ENCODE data around the gene C19orf18. TPM values are rescaled to one million over a fixed set of nuclear protein-coding genes. Genes with fewer than 3 reads are reported as not detected.

C19orf18 gene
- total and polyA plus RNA-seq, 4 donors, result 0.40 to 4.8 (median 1.5) TPM

- Histone ChIP-seq H3K4me1 (ENCODE audit: control insufficient read depth, insufficient read depth, low read length) (no peaks in the 10 kb centered on the region), H3K4me3 (ENCODE audit: low read depth, low read length) (no peak overlapping the region), H3K27ac (ENCODE audit: low read depth, low read length) (no peak overlapping the region), H3K36me3 (ENCODE audit: control insufficient read depth, insufficient read depth, low read length) (no peaks in the 10 kb centered on the region), H3K27me3 (ENCODE audit: control insufficient read depth, insufficient read depth, low read length) (no peaks in the 10 kb centered on the region), H3K9me3 (ENCODE audit: control insufficient read depth, insufficient read depth, low read length) (no peaks in the 10 kb centered on the region)
- WGBS (ENCODE audit: insufficient coverage), result 85% methylated on average over 3 of the region's 4 CpGs
- no peak for DNase-seq (ENCODE audit: low read depth in 4 of 6, low spot score in 6 of 6)
Observed at GRCh38 chr19:57954996-57955395, 19.3 kb downstream of the C19orf18 start.

DNA sequence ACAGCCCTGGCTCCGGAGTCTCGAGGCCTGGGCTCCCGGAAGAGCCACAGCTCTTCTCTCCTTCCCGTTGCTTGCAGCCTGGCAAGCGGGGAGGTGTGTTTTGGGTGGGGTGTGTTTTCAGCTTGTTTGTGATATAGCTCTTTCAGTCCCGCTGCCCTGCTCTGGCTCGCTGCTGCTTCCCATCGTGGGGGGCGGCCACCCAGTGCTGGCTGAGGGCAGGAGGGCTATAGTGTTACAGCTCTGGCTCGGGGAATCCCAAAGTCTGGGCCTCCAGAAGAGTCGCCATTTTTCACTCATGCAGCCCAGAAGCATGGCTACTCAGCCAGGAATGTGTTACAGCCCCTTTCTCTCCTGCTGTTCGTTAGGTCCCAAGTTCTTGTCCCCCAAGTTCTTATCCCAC lies 24.6 kb downstream of the C19orf18 start:
- Histone ChIP-seq H3K27ac (ENCODE audit: low read depth, low read length) (no peak overlapping the region), H3K9me3 (ENCODE audit: control insufficient read depth, insufficient read depth, low read length) (no peaks in the 10 kb centered on the region), H3K4me1 (ENCODE audit: control insufficient read depth, insufficient read depth, low read length) (peaks cover 18% of the 10 kb centered on the region), H3K36me3 (ENCODE audit: control insufficient read depth, insufficient read depth, low read length) (peaks cover under 1% of the 10 kb centered on the region), H3K4me3 (ENCODE audit: low read depth, low read length) (no peak overlapping the region), H3K27me3 (ENCODE audit: control insufficient read depth, insufficient read depth, low read length) (no peaks in the 10 kb centered on the region)
- DNase-seq (ENCODE audit: low read depth in 4 of 6, low spot score in 6 of 6), result no peak
- WGBS (ENCODE audit: insufficient coverage), result 88% methylated on average over 12 of the region's 12 CpGs

- Histone ChIP-seq H3K9me3 (ENCODE audit: control insufficient read depth, insufficient read depth, low read length) (no peaks in the 10 kb centered on the region), H3K27me3 (ENCODE audit: control insufficient read depth, insufficient read depth, low read length) (no peaks in the 10 kb centered on the region), H3K4me3 (ENCODE audit: low read depth, low read length) (no peak overlapping the region), H3K36me3 (ENCODE audit: control insufficient read depth, insufficient read depth, low read length) (peaks cover 4% of the 10 kb centered on the region), H3K4me1 (ENCODE audit: control insufficient read depth, insufficient read depth, low read length) (peaks cover 18% of the 10 kb centered on the region), H3K27ac (ENCODE audit: low read depth, low read length) (no peak overlapping the region)
- no peak for DNase-seq (ENCODE audit: low read depth in 4 of 6, low spot score in 6 of 6)
- 94% methylated on average over 21 of the region's 24 CpGs for WGBS (ENCODE audit: insufficient coverage)
Observed at GRCh38 chr19:57949296-57949695, 25.0 kb downstream of the C19orf18 start.

DNA sequence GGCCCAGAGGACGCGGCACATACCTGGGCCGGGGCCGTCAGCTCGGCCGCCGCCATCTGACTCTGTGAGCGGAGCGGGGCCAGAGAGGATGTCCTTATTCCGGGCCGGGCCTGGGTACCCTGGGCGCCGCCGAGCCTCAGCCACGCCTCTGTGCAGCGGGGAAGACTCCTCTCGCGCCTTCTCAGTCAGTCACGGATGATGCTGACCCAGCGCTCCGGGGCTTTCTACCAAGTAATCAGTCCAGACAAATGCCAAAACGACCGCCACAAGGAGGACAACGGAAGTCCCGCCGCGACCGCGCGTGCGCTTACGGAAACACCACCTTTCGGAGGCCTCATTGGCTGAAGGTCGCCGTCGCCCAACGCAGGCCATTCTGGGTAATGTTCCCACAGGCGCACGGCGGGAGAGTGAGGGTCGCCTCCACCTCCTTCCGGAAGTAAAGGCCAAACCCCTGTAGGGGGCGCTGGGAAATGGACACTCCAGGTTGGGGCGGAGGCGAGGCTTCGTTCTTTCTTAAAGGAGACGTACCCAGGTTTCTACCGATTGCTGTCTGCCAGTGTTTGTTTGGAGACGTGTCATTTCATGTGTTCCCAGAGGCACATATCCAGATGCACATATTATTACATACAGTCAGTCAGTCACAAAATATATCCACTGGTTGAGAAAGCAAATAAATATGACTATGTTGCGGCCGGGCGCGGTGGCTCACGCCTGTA lies 26.8 kb downstream of the C19orf18 start, which contains the start of gene ZNF256:
Gene ZNF256, minus strand, starts transcription at position 288 of the 716 bp plus-strand sequence. Its CDS starts 232 bp downstream, at position 56.
- DNase-seq (ENCODE audit: low read depth in 4 of 6, low spot score in 6 of 6), result peak; percentile 88 to 99 (median 98)
- H3K4me1 ChIP-seq (ENCODE audit: control insufficient read depth, insufficient read depth, low read length), result peaks cover 18% of the 10 kb centered on the region
- peaks cover 16% of the 10 kb centered on the region for H3K36me3 ChIP-seq (ENCODE audit: control insufficient read depth, insufficient read depth, low read length)
- no peaks in the 10 kb centered on the region for H3K9me3 ChIP-seq (ENCODE audit: control insufficient read depth, insufficient read depth, low read length)
- WGBS (ENCODE audit: insufficient coverage), result under 1% methylated on average over 42 of the region's 54 CpGs
- peak within 1 kb of the TSS; percentile 75 for H3K27ac ChIP-seq (ENCODE audit: low read depth, low read length)
- H3K27me3 ChIP-seq (ENCODE audit: control insufficient read depth, insufficient read depth, low read length), result no peaks in the 10 kb centered on the region
- H3K4me3 ChIP-seq (ENCODE audit: low read depth, low read length), result peak within 1 kb of the TSS; percentile 86

GRCh38 chr19:57947088-57947418 lies 27.3 kb downstream of the C19orf18 start:
- peak overlapping the region; percentile 86 for H3K4me3 ChIP-seq (ENCODE audit: low read depth, low read length)
- H3K36me3 ChIP-seq (ENCODE audit: control insufficient read depth, insufficient read depth, low read length), result peaks cover 21% of the 10 kb centered on the region
- H3K9me3 ChIP-seq (ENCODE audit: control insufficient read depth, insufficient read depth, low read length), result no peaks in the 10 kb centered on the region
- H3K27me3 ChIP-seq (ENCODE audit: control insufficient read depth, insufficient read depth, low read length), result no peaks in the 10 kb centered on the region
- no peak for DNase-seq (ENCODE audit: low read depth in 4 of 6, low spot score in 6 of 6)
- H3K4me1 ChIP-seq (ENCODE audit: control insufficient read depth, insufficient read depth, low read length), result peaks cover 18% of the 10 kb centered on the region
- 0% methylated on average over 18 of the region's 18 CpGs for WGBS (ENCODE audit: insufficient coverage)
- H3K27ac ChIP-seq (ENCODE audit: low read depth, low read length), result peak overlapping the region; percentile 75

DNA sequence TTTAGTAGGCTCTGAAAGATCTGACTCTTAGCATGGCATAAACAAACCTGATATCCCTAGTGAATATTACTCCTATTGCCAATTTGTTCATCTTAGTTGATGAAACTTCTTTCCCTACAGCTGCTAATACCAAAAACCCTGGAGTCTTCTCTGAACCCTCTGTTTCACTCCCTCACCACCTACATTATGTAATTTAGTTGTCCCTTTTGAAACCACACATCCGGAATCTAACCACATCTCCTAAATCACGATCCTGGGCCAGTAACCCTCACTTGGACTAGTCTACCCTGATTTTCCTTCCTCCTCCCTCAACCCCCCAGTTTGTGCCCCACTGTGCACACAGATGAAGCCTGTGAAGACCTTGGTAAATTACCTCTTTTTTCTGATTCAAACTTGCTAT lies 28.0 kb downstream of the C19orf18 start:
- 47% methylated on average over 2 of the region's 2 CpGs for WGBS (ENCODE audit: insufficient coverage)
- peak overlapping the region; percentile 86 for H3K4me3 ChIP-seq (ENCODE audit: low read depth, low read length)

DNA sequence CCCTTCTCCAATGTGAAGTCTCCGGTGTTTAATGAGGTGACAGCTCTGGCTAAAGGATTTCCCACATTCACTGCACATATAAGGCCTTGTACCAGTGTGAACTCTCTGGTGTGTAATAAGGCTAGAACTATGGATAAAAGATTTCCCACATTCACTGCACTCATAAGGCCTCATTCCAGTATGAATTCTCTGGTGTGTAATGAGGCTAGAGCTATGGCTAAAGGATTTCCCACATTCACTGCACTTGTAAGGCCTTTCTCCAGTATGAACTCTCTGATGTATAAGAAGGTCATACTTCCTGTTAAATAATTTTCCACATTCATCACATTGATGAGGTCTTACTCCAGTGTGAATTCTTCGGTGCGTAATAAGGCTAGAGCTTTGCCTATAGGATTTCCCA lies 32.7 kb downstream of the C19orf18 start:
- Histone ChIP-seq H3K27ac (ENCODE audit: low read depth, low read length) (no peak overlapping the region), H3K27me3 (ENCODE audit: control insufficient read depth, insufficient read depth, low read length) (no peaks in the 10 kb centered on the region), H3K4me1 (ENCODE audit: control insufficient read depth, insufficient read depth, low read length) (peaks cover 7% of the 10 kb centered on the region), H3K4me3 (ENCODE audit: low read depth, low read length) (no peak overlapping the region), H3K9me3 (ENCODE audit: control insufficient read depth, insufficient read depth, low read length) (no peaks in the 10 kb centered on the region), H3K36me3 (ENCODE audit: control insufficient read depth, insufficient read depth, low read length) (peaks cover 31% of the 10 kb centered on the region)
- DNase-seq (ENCODE audit: low read depth in 4 of 6, low spot score in 6 of 6), result no peak
- no CpG with 5 or more reads among the region's 3 CpGs for WGBS (ENCODE audit: insufficient coverage)

More for the DNA sequence above, 28.0 kb downstream of the C19orf18 start:
- H3K27me3 ChIP-seq (ENCODE audit: control insufficient read depth, insufficient read depth, low read length), result no peaks in the 10 kb centered on the region
- peaks cover 21% of the 10 kb centered on the region for H3K36me3 ChIP-seq (ENCODE audit: control insufficient read depth, insufficient read depth, low read length)
- DNase-seq (ENCODE audit: low read depth in 4 of 6, low spot score in 6 of 6), result no peak
- peaks cover 18% of the 10 kb centered on the region for H3K4me1 ChIP-seq (ENCODE audit: control insufficient read depth, insufficient read depth, low read length)
- no peaks in the 10 kb centered on the region for H3K9me3 ChIP-seq (ENCODE audit: control insufficient read depth, insufficient read depth, low read length)
- no peak overlapping the region for H3K27ac ChIP-seq (ENCODE audit: low read depth, low read length)

DNA sequence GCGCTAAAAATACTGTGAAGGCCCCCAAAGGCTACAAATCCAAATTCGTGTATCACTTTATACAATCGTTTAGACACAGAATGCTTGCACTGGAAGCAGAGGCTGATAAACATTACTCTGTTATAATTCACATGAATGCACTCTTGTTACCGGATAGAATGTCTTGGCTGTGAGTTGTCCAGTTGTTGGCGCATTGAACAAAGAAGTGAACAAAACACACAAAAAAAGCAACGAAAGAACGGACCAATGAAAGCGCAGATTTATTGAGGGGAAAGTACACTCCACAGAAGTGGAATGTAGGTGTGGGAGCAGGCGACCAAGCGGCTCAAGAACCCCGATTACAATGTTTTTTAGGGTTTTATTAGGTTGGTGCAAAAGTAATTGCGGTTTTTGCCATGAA lies 38.6 kb downstream of the C19orf18 start:
- no peaks in the 10 kb centered on the region for H3K27me3 ChIP-seq (ENCODE audit: control insufficient read depth, insufficient read depth, low read length)
- H3K9me3 ChIP-seq (ENCODE audit: control insufficient read depth, insufficient read depth, low read length), result no peaks in the 10 kb centered on the region
- H3K36me3 ChIP-seq (ENCODE audit: control insufficient read depth, insufficient read depth, low read length), result peaks cover 32% of the 10 kb centered on the region
- H3K27ac ChIP-seq (ENCODE audit: low read depth, low read length), result peak overlapping the region; percentile 54
- peaks cover 8% of the 10 kb centered on the region for H3K4me1 ChIP-seq (ENCODE audit: control insufficient read depth, insufficient read depth, low read length)
- 77% methylated on average over 6 of the region's 12 CpGs for WGBS (ENCODE audit: insufficient coverage)
- DNase-seq (ENCODE audit: low read depth in 4 of 6, low spot score in 6 of 6), result peak in 1 of 6 donors; percentile 31
- H3K4me3 ChIP-seq (ENCODE audit: low read depth, low read length), result peak overlapping the region; percentile 69

GRCh38 chr19:57934820-57935665 lies 39.3 kb downstream of the C19orf18 start, which contains the start of gene ZNF418:
TSS of gene ZNF418 (minus strand) at chr19:57935402. CDS start at chr19:57933822, 1,580 bp downstream.
- Histone ChIP-seq H3K4me1 (ENCODE audit: control insufficient read depth, insufficient read depth, low read length) (peaks cover 8% of the 10 kb centered on the region), H3K27ac (ENCODE audit: low read depth, low read length) (peak within 1 kb of the TSS; percentile 54), H3K36me3 (ENCODE audit: control insufficient read depth, insufficient read depth, low read length) (peaks cover 38% of the 10 kb centered on the region), H3K4me3 (ENCODE audit: low read depth, low read length) (peak within 1 kb of the TSS; percentile 69), H3K9me3 (ENCODE audit: control insufficient read depth, insufficient read depth, low read length) (no peaks in the 10 kb centered on the region), H3K27me3 (ENCODE audit: control insufficient read depth, insufficient read depth, low read length) (no peaks in the 10 kb centered on the region)
- under 1% methylated on average over 51 of the region's 54 CpGs for WGBS (ENCODE audit: insufficient coverage)
- peak; percentile 75 to 98 (median 84) for DNase-seq (ENCODE audit: low read depth in 4 of 6, low spot score in 6 of 6)
